COR-L47 (cell line): ENCODE measurements around the gene STAT6.

Experiments used
- DNase-seq: peaks from one replicate; lab custom pipeline; 2025; lab: John Stamatoyannopoulos, UW

STAT6 gene

GRCh38 chr12:57048423-57049118 is 62.6 kb downstream of the STAT6 start:
- DNase-seq = no peak

DNA sequence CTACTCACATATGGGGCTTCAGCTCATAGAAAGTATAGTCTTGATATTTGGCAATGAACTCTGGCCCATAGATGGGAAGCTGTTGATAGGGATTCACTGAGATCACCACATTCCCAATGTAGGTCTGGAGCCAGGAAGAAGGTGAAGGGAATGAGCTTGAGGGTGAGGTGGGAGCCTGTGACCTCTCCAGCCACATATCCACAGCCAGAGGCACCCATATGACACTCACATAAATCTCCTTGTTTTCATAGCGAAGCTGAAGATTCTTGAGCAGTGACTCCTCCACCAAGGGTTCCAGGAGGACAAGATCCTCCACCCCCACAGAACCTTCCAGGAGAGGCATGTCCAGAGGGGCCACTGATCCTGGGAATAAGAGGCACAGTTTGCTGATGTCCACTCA is 63.2 kb downstream of the STAT6 start:
- no peak for DNase-seq

DNA sequence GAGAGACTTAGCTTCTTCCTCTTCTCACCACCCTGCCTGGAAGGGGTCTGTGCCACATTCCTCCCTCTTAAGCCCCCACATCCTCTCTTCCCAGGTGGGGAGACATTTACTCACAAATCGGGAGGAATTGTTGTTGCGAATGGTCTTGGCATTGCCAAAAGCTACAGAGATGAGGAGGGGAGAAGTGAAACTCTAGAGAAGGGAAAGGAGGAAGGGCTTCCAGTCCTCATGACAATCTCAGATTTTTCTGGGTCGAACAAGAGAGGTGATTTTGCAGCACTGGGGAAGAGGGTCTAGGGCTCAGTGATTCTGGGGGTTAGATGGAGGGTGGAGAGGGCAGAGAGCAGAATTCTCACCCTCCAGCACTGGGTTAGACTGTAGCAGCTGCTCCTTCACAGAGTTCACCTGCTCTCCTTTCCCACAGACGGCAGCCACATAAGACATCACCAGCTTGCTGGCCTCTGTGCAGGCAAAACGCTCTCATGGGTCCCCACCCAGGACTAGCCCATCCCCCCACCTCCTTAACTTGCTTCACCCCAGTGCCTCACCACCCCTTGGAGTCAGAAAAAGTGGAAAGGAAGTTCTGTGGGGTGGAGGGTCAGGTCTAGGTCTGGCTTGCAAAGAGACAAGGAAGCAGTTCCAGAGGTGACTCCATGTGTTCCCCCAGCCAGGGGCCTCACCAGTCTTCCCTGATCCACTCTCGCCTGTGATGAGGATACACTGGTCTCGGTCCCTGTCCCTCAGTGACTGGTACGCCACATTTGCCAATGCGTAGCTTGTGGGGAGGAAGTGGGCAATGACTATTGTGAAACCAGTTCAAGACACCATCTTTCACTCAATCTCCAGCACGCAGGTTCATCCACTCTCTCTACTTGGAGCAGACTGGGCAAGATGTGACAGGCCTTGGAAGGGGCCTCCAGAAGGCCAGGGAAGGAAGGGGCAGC is 63.9 kb downstream of the STAT6 start:
- DNase-seq = no peak

- DNase-seq = no peak
These were observed 64.9 kb downstream of the STAT6 start for GRCh38 chr12:57046086-57046791.
